Activated naive CD8-positive, alpha-beta T cell treated with anti-CD3 and anti-CD28 coated beads, Interleukin-2, amount 50 U/mL, for 16 hours (primary cell): ENCODE measurements around the gene PCNA.

Experiments
- DNase-seq: peaks from one replicate; pipeline ENCODE4 v3.0.0-alpha.2; 2020; ENCODE audit warnings: low read depth, low spot score

PCNA gene

GRCh38 chr20:5143851-5144250 is 24.1 kb upstream of the PCNA start:
- DNase-seq, result no peak

- no peak for DNase-seq
Measured at GRCh38 chr20:5141615-5142014, 21.9 kb upstream of the PCNA start.

- no peak for DNase-seq
Measured at GRCh38 chr20:5140195-5140594, 20.4 kb upstream of the PCNA start.

GRCh38 chr20:5136096-5136495 is 16.3 kb upstream of the PCNA start:
- DNase-seq, result no peak

- DNase-seq, result no peak
Measured at GRCh38 chr20:5135363-5136012, 15.7 kb upstream of the PCNA start.

GRCh38 chr20:5133998-5134397 is 14.2 kb upstream of the PCNA start:
- DNase-seq, result no peak

- no peak for DNase-seq
Measured at GRCh38 chr20:5131502-5131901, 11.7 kb upstream of the PCNA start.

- DNase-seq, result no peak
Measured at GRCh38 chr20:5128886-5129285, 9.1 kb upstream of the PCNA start.

GRCh38 chr20:5127859-5128424 is 8.2 kb upstream of the PCNA start:
- no peak for DNase-seq

- peak; percentile 32 for DNase-seq
Measured at GRCh38 chr20:5127204-5127858, 7.6 kb upstream of the PCNA start.

- DNase-seq, result peak; percentile 100
Measured at GRCh38 chr20:5126512-5127203, 6.9 kb upstream of the PCNA start, which contains the start of gene CDS2. TSS of gene CDS2 (plus strand) at chr20:5127008. CDS start at chr20:5127093, 85 bp downstream.

- no peak for DNase-seq
Measured at GRCh38 chr20:5122873-5123260, 3.1 kb upstream of the PCNA start.

GRCh38 chr20:5120185-5120476 is 373 bp upstream of the PCNA start:
- DNase-seq, result no peak

- no peak for DNase-seq
Measured at GRCh38 chr20:5119143-5119434, 669 bp downstream of the PCNA start.

GRCh38 chr20:5118220-5119142 is 1.3 kb downstream of the PCNA start:
- DNase-seq, result no peak

- DNase-seq, result no peak
Measured at GRCh38 chr20:5116875-5117274, 2.9 kb downstream of the PCNA start.

- no peak for DNase-seq
Measured at GRCh38 chr20:5114403-5114802, 5.4 kb downstream of the PCNA start.

GRCh38 chr20:5113615-5113986 is 6.2 kb downstream of the PCNA start:
- no peak for DNase-seq

GRCh38 chr20:5109276-5109675 is 10.5 kb downstream of the PCNA start:
- DNase-seq, result no peak

- DNase-seq, result no peak
Measured at GRCh38 chr20:5104479-5104878, 15.3 kb downstream of the PCNA start.

GRCh38 chr20:5100684-5101347 is 18.9 kb downstream of the PCNA start:
- DNase-seq, result peak; percentile 44
